Measurements from ENCODE around the gene MYLK4. TPM values are rescaled to one million over a fixed set of nuclear protein-coding genes. Genes with fewer than 3 reads are reported as not detected.
A peak's percentile ranks its signal among the peaks of the same experiment; 100 is the strongest.

Gene MYLK4
- total RNA-seq, 1 experiment from 2014 or later, result 0.93 TPM

- intact Hi-C loops (cut with micrococcal nuclease), result loop anchor here (2.0 kb wide), 5 partner anchors 59 to 1039 kb away; no protein-coding TSS in a partner anchor
- no peak for DNase-seq (ENCODE audit: unreplicated experiment)
Measured at GRCh38 chr6:2635911-2636310, 114.8 kb downstream of the MYLK4 start.

GRCh38 chr6:2634139-2634964 is 116.4 kb downstream of the MYLK4 start:
- POLR2A ChIA-PET, result interaction anchor here (0.7 to 1.4 kb wide), 10 partner anchors 9 to 1038 kb away, joined by 3 to 6 read pairs (median 3); partner anchors contain the start of gene FOXC1
- Mint-ChIP-seq H3K9me3 (ENCODE audit: unreplicated experiment) (no peaks in the 10 kb centered on the region), H3K4me3 (ENCODE audit: unreplicated experiment) (peak overlapping the region; percentile 67), H3K27ac (ENCODE audit: low read depth, unreplicated experiment) (peak overlapping the region; percentile 80), H3K4me1 (ENCODE audit: insufficient read depth, unreplicated experiment) (peaks cover 40% of the 10 kb centered on the region), H3K36me3 (ENCODE audit: insufficient read depth, unreplicated experiment) (peaks cover 10% of the 10 kb centered on the region), H3K27me3 (ENCODE audit: insufficient read depth, unreplicated experiment) (no peaks in the 10 kb centered on the region)
- intact Hi-C loops (cut with micrococcal nuclease), result loop anchor here (1.0 to 5.0 kb wide), 9 partner anchors 60 to 1038 kb away; no protein-coding TSS in a partner anchor
- BruUV-seq (replicated peaks), result no TSS peak
- CTCF ChIA-PET, result interaction anchor here (0.6 to 4.2 kb wide), 54 partner anchors 11 to 1062 kb away, joined by 3 to 49 read pairs (median 3); partner anchors contain the start of gene MYLK4
- TF ChIP-seq CTCF (IDR thresholded peaks at IDR 0.05; ENCODE audit: unreplicated experiment), result peak; percentile 95
- peak; percentile 87 for DNase-seq (ENCODE audit: unreplicated experiment)

More at GRCh38 chr6:2635911-2636310, 114.8 kb downstream of the MYLK4 start:
- ChIA-PET POLR2A (no interaction called here), CTCF (interaction anchor here (0.7 to 4.2 kb wide), 8 partner anchors 9 to 1039 kb away, joined by 3 to 49 read pairs (median 4); no protein-coding TSS in a partner anchor)
- H3K36me3 Mint-ChIP-seq (ENCODE audit: insufficient read depth, unreplicated experiment), result peaks cover 5% of the 10 kb centered on the region
- TF ChIP-seq CTCF (IDR thresholded peaks at IDR 0.05; ENCODE audit: unreplicated experiment), result no peak
- no peaks in the 10 kb centered on the region for H3K27me3 Mint-ChIP-seq (ENCODE audit: insufficient read depth, unreplicated experiment)
- no peak overlapping the region for H3K27ac Mint-ChIP-seq (ENCODE audit: low read depth, unreplicated experiment)
- no TSS peak for BruUV-seq (replicated peaks)
- no peaks in the 10 kb centered on the region for H3K9me3 Mint-ChIP-seq (ENCODE audit: unreplicated experiment)
- H3K4me1 Mint-ChIP-seq (ENCODE audit: insufficient read depth, unreplicated experiment), result peaks cover 28% of the 10 kb centered on the region
- no peak overlapping the region for H3K4me3 Mint-ChIP-seq (ENCODE audit: unreplicated experiment)

GRCh38 chr6:2633736-2634135 is 117.0 kb downstream of the MYLK4 start:
- Mint-ChIP-seq H3K9me3 (ENCODE audit: unreplicated experiment) (no peaks in the 10 kb centered on the region), H3K36me3 (ENCODE audit: insufficient read depth, unreplicated experiment) (peaks cover 10% of the 10 kb centered on the region), H3K4me1 (ENCODE audit: insufficient read depth, unreplicated experiment) (peaks cover 40% of the 10 kb centered on the region), H3K27ac (ENCODE audit: low read depth, unreplicated experiment) (no peak overlapping the region), H3K4me3 (ENCODE audit: unreplicated experiment) (peak overlapping the region; percentile 67), H3K27me3 (ENCODE audit: insufficient read depth, unreplicated experiment) (no peaks in the 10 kb centered on the region)
- TF ChIP-seq CTCF (IDR thresholded peaks at IDR 0.05; ENCODE audit: unreplicated experiment), result no peak
- ChIA-PET CTCF (interaction anchor here (0.6 to 4.2 kb wide), 37 partner anchors 12 to 1061 kb away, joined by 3 to 49 read pairs (median 4); partner anchors contain the start of gene MYLK4), POLR2A (interaction anchor here (1.0 to 1.4 kb wide), 9 partner anchors 9 to 1038 kb away, joined by 3 to 6 read pairs (median 3); no protein-coding TSS in a partner anchor)
- DNase-seq (ENCODE audit: unreplicated experiment), result no peak
- intact Hi-C loops (cut with micrococcal nuclease), result loop anchor here (1.0 to 5.0 kb wide), 9 partner anchors 61 to 1037 kb away; no protein-coding TSS in a partner anchor
- no TSS peak for BruUV-seq (replicated peaks)
